GM21360 (cell line): ENCODE data around the gene DNAJC3.
"Not testable (repeated sequence)": the region's sequence is repeated elsewhere in the genome, so short reads cannot be mapped to it uniquely, and the experiment has no call there.

Experiments used
- ATAC-seq: cut with Tn5 transposase; IDR thresholded peaks from one replicate; pipeline ENCODE4 v1.9.1; 2021; ENCODE audit warnings: mild to moderate bottlenecking, moderate library complexity; ENCODE audit not compliant: unreplicated experiment

The DNAJC3 gene

DNA sequence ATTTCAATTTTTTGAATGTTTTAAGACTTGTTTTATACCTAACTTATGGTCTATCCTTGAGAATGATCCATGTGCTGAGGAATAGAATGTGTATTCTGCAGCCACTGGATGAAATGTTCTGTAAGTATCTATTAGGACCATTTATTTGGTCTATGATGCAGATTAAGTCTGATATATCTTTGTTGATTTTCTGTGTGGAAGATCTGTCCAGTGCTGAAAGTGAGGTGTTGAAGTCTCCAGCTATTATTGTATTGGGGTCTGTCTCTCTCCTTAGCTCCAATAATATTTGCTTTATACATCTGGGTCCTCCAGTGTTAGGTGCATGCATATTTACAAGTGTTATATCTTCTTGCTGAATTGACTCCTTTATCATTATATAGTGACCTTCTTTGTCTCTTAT lies 9.7 kb upstream of the DNAJC3 start:
- not testable (repeated sequence) for ATAC-seq

DNA sequence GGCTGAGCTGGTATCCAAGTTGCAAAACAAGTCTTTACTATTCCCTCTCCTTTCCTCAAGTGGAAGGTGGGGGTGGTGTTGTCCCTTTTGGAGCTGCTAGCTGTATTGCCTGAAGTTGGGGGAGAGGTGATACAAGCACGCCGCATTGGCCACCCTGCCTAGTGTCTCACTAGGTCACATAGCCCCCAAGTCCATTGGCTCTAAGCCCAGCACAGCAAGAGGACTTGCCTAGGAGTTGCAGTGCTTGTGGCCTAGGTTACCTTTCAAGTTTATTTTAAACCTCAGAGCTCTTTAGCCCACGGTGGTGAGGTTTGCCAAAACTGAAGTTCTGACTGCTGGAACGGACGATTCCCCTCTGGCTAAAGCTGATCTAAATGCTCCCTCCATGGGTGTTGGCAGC lies 5.3 kb upstream of the DNAJC3 start:
- no peak for ATAC-seq

DNA sequence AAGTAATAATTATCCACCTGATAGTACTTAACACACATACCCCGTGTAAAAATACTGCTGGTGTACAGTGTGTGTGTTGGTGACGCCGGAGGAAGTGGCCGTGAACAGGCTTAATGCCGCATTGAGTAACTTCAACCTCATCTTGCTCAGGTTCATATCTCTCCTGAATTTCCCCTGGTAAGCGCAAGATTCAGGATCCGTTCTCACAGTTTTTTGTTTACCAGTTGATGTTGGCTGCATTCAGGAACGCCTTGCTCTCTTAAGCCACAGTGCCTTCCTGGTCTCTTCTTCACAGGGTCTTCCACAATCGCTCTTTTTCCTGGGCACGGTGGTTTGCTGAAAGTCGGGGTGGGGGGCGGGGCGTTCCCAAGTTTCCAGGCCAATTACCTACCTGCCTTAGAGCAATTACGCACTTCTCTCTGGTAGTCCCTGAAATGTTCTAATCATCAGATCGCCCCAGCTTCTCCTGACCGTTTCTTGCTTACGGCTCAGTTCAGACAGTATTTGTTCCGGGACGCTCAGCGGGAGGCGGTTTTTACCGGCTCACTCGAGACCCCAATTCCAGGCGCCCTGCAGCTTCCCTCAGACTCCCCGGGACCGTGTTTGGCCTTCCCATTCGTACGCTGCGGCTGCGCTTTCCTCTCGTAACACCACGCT lies 706 bp upstream of the DNAJC3 start:
- peak; percentile 11 for ATAC-seq

DNA sequence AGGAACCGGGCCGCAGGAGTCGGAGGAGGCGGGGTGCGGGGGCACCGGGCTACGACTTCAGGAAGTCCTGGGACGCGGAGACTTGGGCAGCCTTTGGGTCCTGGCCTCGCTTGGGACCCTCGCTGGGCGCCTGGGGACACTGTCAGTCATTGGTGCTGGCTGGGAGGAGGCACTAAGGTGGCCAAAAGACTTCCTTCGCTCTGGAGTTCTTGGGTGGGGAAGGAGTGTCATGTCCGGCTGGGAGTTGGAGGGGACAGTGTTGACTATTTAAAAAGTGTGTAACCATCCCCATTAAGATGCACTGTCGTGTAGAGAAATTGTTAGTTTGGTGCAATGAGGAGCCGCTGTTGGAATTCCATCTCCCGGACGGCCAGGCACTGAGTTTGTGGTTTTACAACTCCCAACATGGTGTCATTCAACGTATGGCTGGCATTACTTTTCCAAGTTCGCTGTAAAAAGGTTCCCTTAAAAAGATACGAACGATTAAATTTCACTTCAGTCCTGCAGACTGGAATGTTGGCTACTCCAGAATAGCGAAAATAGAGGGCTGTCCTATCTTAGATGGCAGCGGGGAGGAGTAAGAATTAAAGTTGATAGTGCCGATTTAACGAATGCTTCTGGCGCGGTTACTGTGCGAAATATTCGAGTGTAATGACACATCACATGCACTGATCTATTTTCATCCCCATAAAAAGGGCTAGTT lies 776 bp downstream of the DNAJC3 start:
- ATAC-seq, result no peak

DNA sequence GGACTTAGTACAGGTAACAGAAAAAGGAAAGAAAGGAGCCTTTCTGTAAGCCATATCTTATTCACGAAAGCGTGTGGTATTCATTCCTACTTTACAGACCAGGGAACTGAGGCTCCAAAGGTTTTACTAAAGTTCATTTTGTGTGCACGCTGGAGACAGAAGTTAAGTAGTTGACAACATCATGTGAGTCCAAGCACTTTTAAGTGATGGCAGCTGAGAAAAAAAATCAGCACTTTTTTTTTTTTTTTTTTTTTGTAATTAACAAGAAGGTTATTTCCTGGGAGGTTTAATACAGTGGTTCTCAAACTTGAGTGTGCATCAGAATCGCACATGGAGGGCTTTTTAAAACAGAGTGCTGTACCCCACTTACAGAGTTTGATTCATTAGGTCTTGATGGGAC lies 2.0 kb downstream of the DNAJC3 start:
- no peak for ATAC-seq

DNA sequence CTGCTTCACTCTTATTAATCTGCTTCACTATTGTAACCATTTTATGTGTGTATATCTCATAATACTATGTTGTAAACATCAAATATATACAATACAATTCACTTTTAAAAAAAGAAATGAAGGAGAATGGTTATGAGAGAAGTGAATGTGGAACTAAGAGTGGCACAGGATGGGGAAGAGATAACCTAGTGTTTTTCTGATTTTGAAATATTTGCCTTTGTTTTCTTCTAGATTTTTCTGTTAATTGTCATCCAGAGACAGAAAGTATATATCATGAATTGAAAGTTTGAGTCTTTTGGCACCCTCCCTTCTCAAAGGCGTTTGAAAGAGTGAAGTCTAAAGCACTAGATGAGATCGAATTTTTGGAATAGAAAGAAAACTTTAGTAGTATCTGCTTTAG lies 2.8 kb downstream of the DNAJC3 start:
- no peak for ATAC-seq

DNA sequence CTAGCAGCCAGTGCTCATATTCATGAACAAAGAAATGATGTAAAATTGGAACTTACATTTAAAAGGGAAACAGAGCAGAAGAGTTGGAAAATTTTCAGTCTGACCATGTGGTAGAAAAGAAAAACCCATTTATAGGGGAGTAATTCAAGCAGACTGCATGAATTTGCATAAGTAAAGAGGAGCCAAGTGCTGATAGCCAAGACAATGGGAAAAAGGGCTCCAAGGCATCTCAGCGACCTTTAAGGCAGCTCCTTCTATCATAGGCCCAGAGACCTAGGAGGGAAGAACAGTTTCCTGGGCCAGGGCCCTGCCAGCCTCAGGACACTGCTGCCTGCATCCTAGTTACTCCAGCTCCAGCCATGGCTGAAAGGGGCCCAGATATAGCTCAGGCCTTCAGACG lies 7.5 kb downstream of the DNAJC3 start:
- ATAC-seq, result no peak

DNA sequence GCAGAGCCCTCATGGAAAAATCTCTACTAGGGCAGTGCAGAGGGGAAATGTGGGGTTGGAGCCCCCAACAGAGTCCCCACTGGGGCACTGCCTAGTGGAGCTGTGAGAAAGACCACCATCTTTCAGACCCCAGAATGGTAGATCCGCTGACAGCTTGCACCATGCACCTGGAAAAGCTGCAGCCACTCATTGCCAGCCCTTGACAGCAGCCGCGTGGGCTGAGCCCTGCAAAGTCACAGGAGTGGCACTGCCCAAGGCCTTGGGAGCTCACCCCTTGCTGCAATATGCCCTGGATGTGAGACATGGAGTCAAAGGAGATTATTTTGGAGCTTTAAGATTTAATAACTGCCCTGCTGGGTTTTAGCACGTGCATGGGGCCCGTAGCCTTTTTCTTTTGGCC lies 8.0 kb downstream of the DNAJC3 start:
- not testable (repeated sequence) for ATAC-seq

DNA sequence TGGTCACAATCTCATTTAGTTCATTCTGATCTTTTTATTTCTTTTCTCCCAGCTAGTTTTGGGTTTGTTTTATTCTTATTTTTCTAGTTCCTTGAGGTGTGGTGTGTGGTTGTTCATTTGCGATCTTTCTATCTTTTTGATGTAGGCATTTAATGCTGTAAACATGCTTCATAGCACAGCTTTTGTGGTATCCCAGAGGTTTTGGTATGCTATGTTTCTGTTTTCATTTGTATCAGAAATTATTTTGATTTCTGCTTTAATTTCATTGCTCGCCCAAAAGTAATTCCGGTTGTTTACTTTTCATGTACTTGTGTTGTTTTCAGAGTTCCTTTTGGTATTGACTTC lies 12.6 kb downstream of the DNAJC3 start:
- ATAC-seq, result no peak

DNA sequence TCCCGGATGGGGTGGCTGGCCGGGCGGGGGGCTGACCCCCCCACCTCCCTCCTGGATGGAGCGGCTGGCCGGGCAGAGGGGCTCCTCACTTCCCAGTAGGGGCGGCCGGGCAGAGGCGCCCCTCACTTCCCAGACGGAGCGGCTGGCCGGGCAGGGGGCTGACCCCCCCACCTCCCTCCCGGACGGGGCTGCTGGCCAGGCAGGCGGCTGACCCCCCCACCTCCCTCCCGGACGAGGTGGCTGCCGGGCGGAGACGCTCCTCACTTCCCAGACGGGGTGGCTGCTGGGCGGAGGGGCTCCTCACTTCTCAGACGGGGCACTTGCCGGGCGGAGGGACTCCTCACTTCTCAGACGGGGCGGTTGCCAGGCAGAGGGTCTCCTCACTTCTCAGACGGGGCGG lies 14.0 kb downstream of the DNAJC3 start:
- ATAC-seq, result not testable (repeated sequence)

DNA sequence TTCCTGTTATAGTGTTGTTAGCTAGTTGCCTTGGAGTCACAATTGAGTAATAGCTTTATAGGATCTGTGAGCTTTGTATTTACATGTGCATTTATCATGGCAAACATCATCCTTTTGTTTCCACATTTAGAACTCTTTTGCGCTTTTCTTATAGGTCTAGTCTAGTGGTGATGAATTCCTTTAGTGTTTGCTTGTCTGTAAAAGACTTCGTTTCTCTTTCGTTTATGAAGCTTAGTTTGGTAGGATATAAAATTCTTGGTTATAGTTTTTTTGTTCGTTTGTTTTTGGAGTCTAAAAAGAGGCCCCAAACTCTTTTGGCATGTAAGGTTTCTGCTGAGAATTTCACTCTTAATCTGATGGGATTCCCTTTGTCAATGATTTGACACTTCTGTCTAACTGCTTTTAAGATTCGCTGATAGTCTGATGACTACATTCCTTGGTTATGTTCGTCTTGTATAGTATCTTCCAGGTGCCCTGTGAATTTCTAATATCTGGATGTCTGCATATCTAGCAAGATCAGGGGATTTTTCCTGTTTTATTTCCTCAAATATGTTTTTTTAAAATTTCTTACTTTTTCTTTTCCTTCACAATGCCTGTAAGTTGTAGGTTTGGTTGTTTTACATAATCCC lies 20.2 kb downstream of the DNAJC3 start:
- no peak for ATAC-seq

DNA sequence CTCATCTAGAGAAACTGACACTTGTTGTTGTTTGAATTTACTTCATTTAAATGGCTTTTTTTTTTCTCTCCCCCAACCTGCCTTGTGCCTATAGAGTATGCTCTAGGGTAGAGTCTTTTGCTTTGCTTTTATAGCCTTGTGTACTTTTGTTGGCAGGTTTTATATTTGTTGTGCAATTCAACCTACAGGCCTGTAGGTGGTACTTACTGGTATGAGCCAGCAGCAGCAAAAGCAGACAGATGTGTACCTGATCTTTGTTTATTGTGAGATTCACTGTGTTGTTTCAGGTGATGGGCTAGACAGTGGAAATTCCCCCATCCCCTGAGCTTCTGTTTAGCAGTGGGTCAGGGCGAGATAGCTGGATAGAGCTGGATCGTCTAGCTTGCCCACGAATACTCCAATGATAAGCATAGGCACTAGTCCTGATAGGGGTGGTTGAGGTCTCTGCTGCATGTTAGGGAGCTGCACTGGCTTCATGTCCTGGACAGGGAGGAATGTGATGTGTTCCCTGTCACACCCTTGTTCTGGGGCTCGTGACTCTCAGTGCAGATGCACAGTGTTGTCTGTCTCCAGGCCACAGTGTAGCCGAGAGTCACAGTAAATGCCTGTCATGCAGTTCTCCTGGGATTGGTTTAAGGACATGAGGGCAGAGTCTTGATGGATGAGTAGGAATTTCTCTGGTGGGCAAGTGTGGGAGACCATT lies 21.3 kb downstream of the DNAJC3 start:
- no peak for ATAC-seq

DNA sequence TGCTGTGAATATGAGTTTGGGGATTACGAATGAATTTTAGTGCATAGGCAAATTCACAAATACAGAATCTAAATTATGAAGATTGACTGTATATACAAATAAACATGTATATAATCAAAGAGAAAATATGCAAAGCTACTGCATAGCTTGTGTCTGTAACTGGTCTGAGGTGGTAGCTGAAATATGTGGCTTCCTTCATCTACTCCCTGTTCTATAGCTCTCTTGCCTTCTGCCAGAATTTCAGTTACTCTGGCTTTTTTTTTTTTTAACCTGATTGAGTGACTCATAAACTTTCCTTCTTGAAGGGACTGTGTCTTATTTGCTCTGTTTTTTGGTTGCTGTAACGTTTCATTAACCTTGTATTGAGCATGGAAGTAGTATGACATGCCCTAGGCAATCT lies 26.6 kb downstream of the DNAJC3 start:
- ATAC-seq, result no peak

DNA sequence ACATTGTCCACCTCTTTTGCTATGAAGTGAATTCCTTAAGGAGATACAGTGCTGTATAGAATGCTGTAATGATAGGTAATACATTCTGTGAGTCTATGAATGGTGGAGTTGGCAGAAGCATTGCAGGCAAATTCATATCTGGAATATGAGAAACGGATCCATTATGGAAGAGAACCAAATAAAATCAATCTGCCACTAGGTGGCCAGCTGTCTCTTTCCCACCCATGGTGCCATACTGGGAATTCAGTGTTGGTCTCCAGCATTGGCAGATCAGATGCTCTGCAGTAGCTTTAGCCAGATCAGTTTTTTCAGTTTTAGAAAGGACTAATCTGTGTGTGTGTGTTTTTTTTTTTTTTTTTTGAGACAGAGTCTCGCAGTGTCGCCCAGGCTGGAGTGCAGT lies 27.6 kb downstream of the DNAJC3 start:
- ATAC-seq, result no peak

DNA sequence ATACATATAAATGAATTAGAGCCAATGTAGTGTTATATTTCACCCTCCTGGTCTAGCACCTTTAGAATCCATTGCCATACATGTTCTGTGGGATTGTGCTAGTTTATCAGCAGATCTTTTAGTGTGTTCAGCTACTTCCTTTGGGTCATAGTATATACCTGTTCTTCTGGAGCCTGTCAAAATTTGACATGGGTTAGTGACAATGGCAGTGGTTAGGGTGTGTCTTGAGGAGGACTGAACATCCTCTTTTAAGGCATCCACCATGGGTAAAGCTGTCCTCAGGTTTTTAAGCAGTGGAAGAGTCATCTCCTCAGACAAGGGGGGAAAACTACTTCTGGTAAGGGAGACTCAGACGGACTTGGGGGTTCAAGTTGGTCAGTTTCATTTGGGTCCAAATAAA lies 29.4 kb downstream of the DNAJC3 start:
- ATAC-seq, result no peak

DNA sequence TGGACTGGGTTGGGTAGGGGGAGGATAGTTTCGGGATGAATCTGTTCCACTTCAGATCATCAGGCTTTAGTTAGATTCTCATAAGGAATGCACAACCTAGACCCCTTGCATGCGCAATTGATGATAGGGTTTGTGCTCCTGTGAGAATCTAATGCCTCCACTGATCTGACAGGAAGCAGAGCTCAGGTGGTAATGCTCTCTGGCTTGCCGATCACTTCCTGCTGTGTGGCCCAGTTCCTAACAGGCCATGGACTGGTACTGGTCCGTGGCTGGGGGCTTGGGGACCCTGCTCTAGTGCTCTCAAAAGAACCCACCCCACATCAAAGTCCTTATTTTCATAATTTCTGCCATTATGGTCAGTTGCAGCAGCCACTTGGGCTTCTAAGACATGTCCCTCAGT lies 30.1 kb downstream of the DNAJC3 start:
- ATAC-seq, result no peak

DNA sequence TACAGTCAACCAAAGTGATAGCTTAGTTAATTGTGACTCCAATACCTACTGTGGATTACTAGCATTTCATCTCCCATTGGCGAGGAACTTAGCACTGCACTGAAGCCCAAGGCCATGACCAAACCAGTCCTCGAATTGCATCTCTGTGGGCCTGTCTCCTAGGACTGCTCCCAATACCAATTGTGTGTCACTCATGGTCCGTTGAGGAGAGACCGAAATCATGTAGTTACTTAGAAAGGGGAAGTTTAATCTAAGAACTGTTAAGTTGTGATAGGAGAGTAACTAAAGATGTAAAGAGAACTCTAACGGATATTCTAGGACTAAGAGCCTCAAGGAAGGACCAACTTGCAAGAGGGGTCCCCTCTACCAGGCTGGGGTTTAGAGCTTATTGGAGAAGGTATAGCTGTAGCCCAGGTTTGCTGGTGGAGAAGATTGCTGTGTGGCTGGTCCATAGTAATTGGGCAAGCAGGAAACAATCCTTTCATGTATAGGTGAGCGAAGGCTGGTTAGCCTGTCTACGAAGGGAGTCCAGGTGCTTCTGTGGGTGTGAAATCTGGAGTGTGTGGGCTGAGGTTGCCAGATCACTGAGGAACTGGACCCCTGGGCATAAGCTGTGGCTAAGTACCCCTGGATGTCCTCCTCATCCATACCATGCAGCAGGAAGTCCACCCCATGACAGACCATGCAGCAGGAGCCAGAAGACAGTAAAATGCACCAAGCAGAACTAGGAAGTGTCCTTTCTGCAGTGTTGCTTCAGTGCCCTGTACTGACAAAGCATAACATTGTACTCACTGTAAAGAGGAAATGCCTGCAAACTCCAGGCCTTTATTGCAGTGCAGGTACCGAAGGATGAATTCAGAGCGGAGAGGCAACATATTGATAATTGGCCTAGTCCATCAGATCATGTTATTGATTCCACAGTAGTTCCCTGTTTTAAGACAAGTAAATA lies 30.8 kb downstream of the DNAJC3 start:
- no peak for ATAC-seq

DNA sequence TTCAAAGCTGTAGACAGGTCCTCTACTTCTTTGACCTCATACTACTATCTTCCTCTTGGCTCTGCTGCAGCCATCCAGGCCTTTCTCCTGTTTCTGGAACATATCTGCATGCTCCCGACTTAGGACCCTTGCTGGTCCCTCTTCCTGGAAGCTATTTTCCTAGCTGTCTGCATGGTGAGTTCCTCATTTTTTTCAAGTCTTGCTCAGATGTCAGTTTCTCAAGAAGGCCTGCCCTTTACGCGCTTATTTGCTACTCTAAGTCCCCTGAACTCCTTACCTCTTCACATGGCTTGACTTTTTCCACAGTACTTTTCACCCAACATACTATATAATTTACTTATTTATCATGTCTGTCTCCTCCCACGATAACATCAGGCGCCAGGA lies 31.4 kb downstream of the DNAJC3 start:
- ATAC-seq, result no peak

DNA sequence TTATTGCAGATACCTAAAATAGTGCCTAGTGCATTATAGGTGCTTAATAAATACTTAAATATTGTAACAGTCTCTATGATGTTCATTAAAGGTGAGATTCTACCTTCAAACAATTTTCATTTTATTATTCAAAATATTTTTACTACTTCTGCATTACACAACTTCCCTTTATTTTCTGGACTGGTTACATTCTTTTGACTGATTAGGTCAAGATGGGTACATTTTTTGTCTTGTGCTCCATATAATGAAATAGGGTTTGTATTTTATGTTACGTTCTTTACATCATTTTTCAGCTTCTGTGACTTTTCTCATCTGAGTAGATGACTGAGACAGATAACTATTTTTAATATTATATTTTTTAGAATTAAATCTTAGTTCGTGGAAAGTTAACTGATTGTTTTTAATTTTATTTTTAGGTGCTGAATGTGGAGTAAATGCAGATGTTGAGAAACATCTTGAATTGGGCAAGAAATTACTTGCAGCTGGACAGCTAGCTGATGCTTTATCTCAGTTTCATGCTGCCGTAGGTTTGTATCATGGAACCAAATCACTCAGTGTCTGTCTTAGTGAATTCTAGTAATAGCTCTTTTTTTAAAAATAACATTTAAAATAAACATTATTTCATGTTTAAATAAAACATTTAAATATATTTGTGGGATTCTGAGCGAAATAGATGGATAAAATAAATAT lies 32.0 kb downstream of the DNAJC3 start:
- ATAC-seq, result no peak

DNA sequence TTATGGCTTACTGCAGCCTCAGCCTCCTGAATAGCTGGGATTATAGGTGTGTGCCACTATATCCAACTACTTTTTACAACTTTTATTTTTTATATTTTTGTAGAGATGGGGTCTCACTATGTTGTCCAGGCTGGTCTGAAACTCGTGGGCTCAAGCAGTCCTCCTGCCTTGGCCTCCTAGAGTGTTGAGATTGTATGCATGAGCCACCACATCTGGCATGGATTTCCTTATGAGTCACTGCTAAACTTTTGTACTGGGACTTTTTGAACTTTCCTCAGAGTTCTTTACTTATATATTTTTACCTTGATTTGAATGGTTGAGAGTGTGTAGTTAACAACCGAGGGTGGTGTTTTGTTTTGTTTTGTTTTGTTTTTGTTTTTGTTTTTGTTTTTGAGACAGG lies 33.4 kb downstream of the DNAJC3 start:
- no peak for ATAC-seq
